ENCODE results near the gene NEK10. TPM values are rescaled to one million over a fixed set of nuclear protein-coding genes. Genes with fewer than 3 reads are reported as not detected.

The NEK10 gene
- total and polyA plus RNA-seq, 2 donors (not counting 3 experiments of a cell fraction or from before 2014, with no cell fraction given) = 0.32 to 5.0 TPM

GRCh38 chr3:27186013-27186412, 183.2 kb downstream of the NEK10 start:
- dilution Hi-C loops (cut with MboI; ENCODE audit: extremely low pct_ligation_motif_present, low sequenced_read_pairs) = no loop called here
- FAIRE-seq (no peak), DNase-seq (ENCODE audit: low read depth, low spot score) (no peak)
- H3K9me1 ChIP-seq (replicated peaks; ENCODE audit: control insufficient read depth, extremely low read depth, insufficient read depth, low read length) = no peaks in the 10 kb centered on the region
- H3K4me1 ChIP-seq (ENCODE audit: control insufficient read depth, extremely low read depth, insufficient read depth, low read length) = no peaks in the 10 kb centered on the region
- H3K27me3 ChIP-seq (ENCODE audit: control insufficient read depth in 2 of 2, insufficient read depth in 2 of 2, low read length in 2 of 2) = no peaks in the 10 kb centered on the region
- no peaks in the 10 kb centered on the region for H3K79me2 ChIP-seq (ENCODE audit: control insufficient read depth, insufficient read depth, low read length)
- no peaks in the 10 kb centered on the region for H3K9me3 ChIP-seq (replicated peaks; ENCODE audit: control insufficient read depth, insufficient read depth, low read length)
- H2AFZ ChIP-seq (ENCODE audit: low read depth, low read length) = no peak overlapping the region
- H3K27ac ChIP-seq (ENCODE audit: insufficient read depth, low read depth, low read length) = no peak overlapping the region
- no peaks in the 10 kb centered on the region for H3K36me3 ChIP-seq (ENCODE audit: control insufficient read depth in 2 of 2, extremely low read depth in 1 of 2, insufficient read depth in 2 of 2, low read length in 2 of 2)
- ChIA-PET CTCF (interaction anchor here (1.2 kb wide), 1 partner anchor 68 kb away, joined by 4 read pairs; no protein-coding TSS in a partner anchor), POLR2A (no interaction called here)
- H3K9ac ChIP-seq (replicated peaks; ENCODE audit: extremely low read depth, insufficient read depth, low read length) = no peak overlapping the region
- TF ChIP-seq POLR2AphosphoS5 (IDR thresholded peaks at IDR 0.05; ENCODE audit: insufficient read depth, low read depth, low read length) (no peak), FOS (IDR thresholded peaks at IDR 0.05; ENCODE audit: borderline replicate concordance, insufficient read depth, low read length) (no peak), GATA2 (IDR thresholded peaks at IDR 0.05; ENCODE audit: insufficient read depth, insufficient read length, low read depth, low read length) (no peak), POLR2A (IDR thresholded peaks at IDR 0.05; ENCODE audit: low read depth, low read length) (no peak), EZH2 (IDR thresholded peaks at IDR 0.05; ENCODE audit: borderline replicate concordance, low read depth, low read length, severe bottlenecking) (no peak), MYC (IDR thresholded peaks at IDR 0.05; ENCODE audit: low read depth, low read length) (no peak), JUN (IDR thresholded peaks at IDR 0.05; ENCODE audit: borderline replicate concordance, insufficient read depth, insufficient read length, low read depth) (no peak)
- TF ChIP-seq, protein P1, sequence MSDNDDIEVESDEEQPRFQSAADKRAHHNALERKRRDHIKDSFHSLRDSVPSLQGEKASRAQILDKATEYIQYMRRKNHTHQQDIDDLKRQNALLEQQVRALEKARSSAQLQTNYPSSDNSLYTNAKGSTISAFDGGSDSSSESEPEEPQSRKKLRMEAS (IDR thresholded peaks at IDR 0.05; ENCODE audit: insufficient read depth, insufficient read length) = no peak
- TF ChIP-seq, protein P2, sequence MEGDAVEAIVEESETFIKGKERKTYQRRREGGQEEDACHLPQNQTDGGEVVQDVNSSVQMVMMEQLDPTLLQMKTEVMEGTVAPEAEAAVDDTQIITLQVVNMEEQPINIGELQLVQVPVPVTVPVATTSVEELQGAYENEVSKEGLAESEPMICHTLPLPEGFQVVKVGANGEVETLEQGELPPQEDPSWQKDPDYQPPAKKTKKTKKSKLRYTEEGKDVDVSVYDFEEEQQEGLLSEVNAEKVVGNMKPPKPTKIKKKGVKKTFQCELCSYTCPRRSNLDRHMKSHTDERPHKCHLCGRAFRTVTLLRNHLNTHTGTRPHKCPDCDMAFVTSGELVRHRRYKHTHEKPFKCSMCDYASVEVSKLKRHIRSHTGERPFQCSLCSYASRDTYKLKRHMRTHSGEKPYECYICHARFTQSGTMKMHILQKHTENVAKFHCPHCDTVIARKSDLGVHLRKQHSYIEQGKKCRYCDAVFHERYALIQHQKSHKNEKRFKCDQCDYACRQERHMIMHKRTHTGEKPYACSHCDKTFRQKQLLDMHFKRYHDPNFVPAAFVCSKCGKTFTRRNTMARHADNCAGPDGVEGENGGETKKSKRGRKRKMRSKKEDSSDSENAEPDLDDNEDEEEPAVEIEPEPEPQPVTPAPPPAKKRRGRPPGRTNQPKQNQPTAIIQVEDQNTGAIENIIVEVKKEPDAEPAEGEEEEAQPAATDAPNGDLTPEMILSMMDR (IDR thresholded peaks at IDR 0.05; ENCODE audit: extremely low read depth in 1 of 2, insufficient read depth in 1 of 2, low read depth in 1 of 2, low read length in 2 of 2) = no peak
- intact Hi-C loops (cut with micrococcal nuclease) = no loop called here
- H4K20me1 ChIP-seq (replicated peaks; ENCODE audit: control insufficient read depth, extremely low read depth, insufficient read depth, low read length) = no peaks in the 10 kb centered on the region
- H3K4me2 ChIP-seq (ENCODE audit: insufficient read depth, low read length) = no peak overlapping the region
- no TSS peak for BruUV-seq (replicated peaks)
- no peak overlapping the region for H3K4me3 ChIP-seq (replicated peaks in 1 of 3; ENCODE audit: insufficient read depth in 1 of 3, low read depth in 1 of 3, low read length in 3 of 3)
